ENCODE measurements around the gene CPXM1. TPM values are rescaled to one million over a fixed set of nuclear protein-coding genes. Genes with fewer than 3 reads are reported as not detected.

CPXM1 gene
- total RNA-seq, 1 experiment from 2014 or later: 0.17 TPM

DNA sequence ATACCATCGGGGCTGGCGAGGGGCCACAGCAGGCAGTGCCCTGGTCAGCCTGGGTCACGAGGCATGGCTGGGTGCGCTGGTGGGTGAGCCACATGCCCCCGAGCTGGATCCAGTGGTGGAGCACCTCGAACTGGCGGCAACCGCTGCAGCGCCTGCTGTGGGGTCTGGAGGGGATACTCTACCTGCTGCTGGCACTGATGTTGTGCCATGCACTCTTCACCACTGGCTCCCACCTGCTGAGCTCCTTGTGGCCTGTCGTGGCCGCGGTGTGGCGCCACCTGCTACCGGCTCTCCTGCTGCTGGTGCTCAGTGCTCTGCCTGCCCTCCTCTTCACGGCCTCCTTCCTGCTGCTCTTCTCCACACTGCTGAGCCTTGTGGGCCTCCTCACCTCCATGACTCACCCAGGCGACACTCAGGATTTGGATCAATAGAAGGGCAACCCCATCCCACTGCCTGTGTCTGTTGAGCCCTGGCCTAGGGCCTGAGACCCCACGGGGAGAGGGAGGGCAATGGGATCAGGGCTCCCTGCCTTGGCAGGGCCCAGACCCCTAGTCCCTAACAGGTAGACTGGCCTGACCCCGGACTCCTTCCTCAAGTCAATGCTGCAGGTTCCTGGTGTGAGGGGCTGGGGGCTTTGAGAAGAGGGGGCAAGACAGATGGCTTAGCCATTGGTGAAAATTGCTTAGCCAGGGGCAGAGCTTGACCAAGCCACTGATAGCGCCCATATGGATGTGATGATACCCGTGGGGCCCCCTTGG is 16.3 kb upstream of the CPXM1 start:
- H3K79me2 ChIP-seq (ENCODE audit: insufficient read depth, low read length): no peaks in the 10 kb centered on the region
- peaks cover 0 to 16% of the 10 kb centered on the region in 2 experiments; a peak in 1 of 4 replicates for H3K4me1 ChIP-seq (ENCODE audit: control insufficient read depth in 1 of 2, insufficient read depth in 2 of 2, low read length in 2 of 2)
- POLR2A ChIA-PET: no interaction called here
- H3K27ac ChIP-seq (ENCODE audit: low read depth, low read length): no peak overlapping the region
- intact Hi-C loops (cut with micrococcal nuclease): no loop called here
- TF ChIP-seq POLR2AphosphoS5 (IDR thresholded peaks at IDR 0.05; ENCODE audit: low read depth, low read length): no peak
- no peak for TF ChIP-seq SRF (IDR thresholded peaks at IDR 0.05; ENCODE audit: low read depth)
- peak in 2 of 3 experiments; percentile 51; a peak in 4 of 6 replicates for TF ChIP-seq CTCF (IDR thresholded peaks at IDR 0.05 in 2 of 3, conservative IDR thresholded peaks at IDR 0.05 in 1 of 3; ENCODE audit: borderline replicate concordance in 1 of 3, insufficient read depth in 1 of 3, low read depth in 2 of 3, low read length in 2 of 3)
- TF ChIP-seq RAD21 (IDR thresholded peaks at IDR 0.05; ENCODE audit: low read depth): peak; percentile 43
- RAD21 ChIA-PET (ENCODE audit: low non-redundant PET in 1 of 2, low total read pairs in 2 of 2, uncharacterized antibody in 2 of 2, unreplicated experiment in 2 of 2): no interaction called here
- no peak overlapping the region for H3K9ac ChIP-seq (ENCODE audit: low read length)
- no peaks in the 10 kb centered on the region for H3K36me3 ChIP-seq (ENCODE audit: control insufficient read depth in 1 of 2, insufficient read depth in 2 of 2, low read length in 2 of 2)
- no peak overlapping the region for H2AFZ ChIP-seq (ENCODE audit: low read depth, low read length, poor library complexity, severe bottlenecking)
- no peaks in the 10 kb centered on the region for H3K9me2 ChIP-seq (ENCODE audit: insufficient read depth)
- no peak overlapping the region for H3K4me3 ChIP-seq (replicated peaks in 1 of 2; ENCODE audit: low read depth in 1 of 2, low read length in 2 of 2)
- H3K4me2 ChIP-seq (ENCODE audit: low read length): no peak overlapping the region
- BruUV-seq (replicated peaks): no TSS peak
- peak; percentile 84 for ATAC-seq
- no peak for DNase-seq (ENCODE audit: low read depth, low spot score)
- no peaks in the 10 kb centered on the region for H3K27me3 ChIP-seq (ENCODE audit: insufficient read depth, low read length)
- peaks cover 4 to 8% of the 10 kb centered on the region in 2 experiments; a peak in 1 of 4 replicates for H3K9me3 ChIP-seq (ENCODE audit: control insufficient read depth in 1 of 2, insufficient read depth in 1 of 2, low read depth in 1 of 2, low read length in 2 of 2)
- CTCF ChIA-PET: no interaction called here
- H4K20me1 ChIP-seq (ENCODE audit: insufficient read depth): no peaks in the 10 kb centered on the region

GRCh38 chr20:2816030-2816582 is 15.7 kb upstream of the CPXM1 start, which contains the start of gene TMEM239:
TMEM239 (plus strand) TSS chr20:2816364; CDS start chr20:2816555, 191 bp downstream.
- ChIA-PET RAD21 (ENCODE audit: low non-redundant PET in 1 of 2, low total read pairs in 2 of 2, uncharacterized antibody in 2 of 2, unreplicated experiment in 2 of 2) (no interaction called here), POLR2A (no interaction called here), CTCF (no interaction called here)
- Histone ChIP-seq H3K4me1 (ENCODE audit: control insufficient read depth in 1 of 2, insufficient read depth in 2 of 2, low read length in 2 of 2) (peaks cover 0 to 16% of the 10 kb centered on the region in 2 experiments; a peak in 1 of 4 replicates), H3K36me3 (ENCODE audit: control insufficient read depth in 1 of 2, insufficient read depth in 2 of 2, low read length in 2 of 2) (no peaks in the 10 kb centered on the region), H3K79me2 (ENCODE audit: insufficient read depth, low read length) (no peaks in the 10 kb centered on the region), H2AFZ (ENCODE audit: low read depth, low read length, poor library complexity, severe bottlenecking) (no peak within 1 kb of the TSS), H3K4me3 (replicated peaks in 1 of 2; ENCODE audit: low read depth in 1 of 2, low read length in 2 of 2) (no peak within 1 kb of the TSS), H4K20me1 (ENCODE audit: insufficient read depth) (no peaks in the 10 kb centered on the region), H3K27me3 (ENCODE audit: insufficient read depth, low read length) (no peaks in the 10 kb centered on the region), H3K9me3 (ENCODE audit: control insufficient read depth in 1 of 2, insufficient read depth in 1 of 2, low read depth in 1 of 2, low read length in 2 of 2) (peaks cover 4 to 9% of the 10 kb centered on the region in 2 experiments; a peak in 1 of 4 replicates), H3K4me2 (ENCODE audit: low read length) (no peak within 1 kb of the TSS), H3K9me2 (ENCODE audit: insufficient read depth) (no peaks in the 10 kb centered on the region), H3K9ac (ENCODE audit: low read length) (no peak within 1 kb of the TSS), H3K27ac (ENCODE audit: low read depth, low read length) (no peak within 1 kb of the TSS)
- ATAC-seq: no peak
- TF ChIP-seq CBX3 (IDR thresholded peaks at IDR 0.05; ENCODE audit: low read depth) (no peak), RAD21 (IDR thresholded peaks at IDR 0.05; ENCODE audit: low read depth) (no peak), JUND (IDR thresholded peaks at IDR 0.05) (no peak), TCF7L2 (IDR thresholded peaks at IDR 0.05; ENCODE audit: borderline replicate concordance, extremely low read depth, insufficient read depth, insufficient read length) (no peak), ELF1 (IDR thresholded peaks at IDR 0.05; ENCODE audit: borderline replicate concordance, low read depth) (no peak)
- DNase-seq (ENCODE audit: low read depth, low spot score): no peak
- intact Hi-C loops (cut with micrococcal nuclease): no loop called here
- BruUV-seq (replicated peaks): no TSS peak
